ENCODE data around the gene PPFIA2.

DNA sequence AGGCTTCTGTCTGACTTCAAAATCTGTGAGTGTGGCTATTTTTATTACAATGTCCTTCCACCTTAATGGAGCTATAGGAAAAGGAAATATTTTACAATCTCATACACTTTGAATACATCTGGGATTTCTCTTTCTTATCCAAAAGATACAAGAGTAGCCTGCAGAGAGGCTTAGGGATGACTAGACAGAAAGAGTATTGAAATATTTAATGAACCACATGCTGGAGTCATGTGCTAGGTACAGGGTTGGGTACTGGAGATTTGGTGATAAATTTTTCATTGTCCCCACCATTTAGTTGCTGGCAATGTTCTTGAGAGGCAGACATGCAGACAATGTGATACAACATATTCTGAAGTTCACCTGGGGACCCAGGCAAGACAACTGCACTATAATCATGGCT is 126.0 kb downstream of the PPFIA2 start:
- TF ChIP-seq, protein P1, sequence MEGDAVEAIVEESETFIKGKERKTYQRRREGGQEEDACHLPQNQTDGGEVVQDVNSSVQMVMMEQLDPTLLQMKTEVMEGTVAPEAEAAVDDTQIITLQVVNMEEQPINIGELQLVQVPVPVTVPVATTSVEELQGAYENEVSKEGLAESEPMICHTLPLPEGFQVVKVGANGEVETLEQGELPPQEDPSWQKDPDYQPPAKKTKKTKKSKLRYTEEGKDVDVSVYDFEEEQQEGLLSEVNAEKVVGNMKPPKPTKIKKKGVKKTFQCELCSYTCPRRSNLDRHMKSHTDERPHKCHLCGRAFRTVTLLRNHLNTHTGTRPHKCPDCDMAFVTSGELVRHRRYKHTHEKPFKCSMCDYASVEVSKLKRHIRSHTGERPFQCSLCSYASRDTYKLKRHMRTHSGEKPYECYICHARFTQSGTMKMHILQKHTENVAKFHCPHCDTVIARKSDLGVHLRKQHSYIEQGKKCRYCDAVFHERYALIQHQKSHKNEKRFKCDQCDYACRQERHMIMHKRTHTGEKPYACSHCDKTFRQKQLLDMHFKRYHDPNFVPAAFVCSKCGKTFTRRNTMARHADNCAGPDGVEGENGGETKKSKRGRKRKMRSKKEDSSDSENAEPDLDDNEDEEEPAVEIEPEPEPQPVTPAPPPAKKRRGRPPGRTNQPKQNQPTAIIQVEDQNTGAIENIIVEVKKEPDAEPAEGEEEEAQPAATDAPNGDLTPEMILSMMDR (IDR thresholded peaks at IDR 0.05) = no peak
- TF ChIP-seq ZFX (IDR thresholded peaks at IDR 0.05; ENCODE audit: borderline replicate concordance) = no peak
